HG03103 (cell line): ENCODE results near the gene C2orf81.

Source experiments
- ATAC-seq: cut with Tn5 transposase; IDR thresholded peaks from one replicate; pipeline ENCODE4 v1.9.1; 2021; ENCODE audit warnings: low read depth; ENCODE audit not compliant: unreplicated experiment

The C2orf81 gene

GRCh38 chr2:74393525-74393924 lies 27.9 kb downstream of the C2orf81 start:
- no peak for ATAC-seq

- ATAC-seq = no peak
These were observed 29.0 kb downstream of the C2orf81 start for GRCh38 chr2:74392449-74392743.

DNA sequence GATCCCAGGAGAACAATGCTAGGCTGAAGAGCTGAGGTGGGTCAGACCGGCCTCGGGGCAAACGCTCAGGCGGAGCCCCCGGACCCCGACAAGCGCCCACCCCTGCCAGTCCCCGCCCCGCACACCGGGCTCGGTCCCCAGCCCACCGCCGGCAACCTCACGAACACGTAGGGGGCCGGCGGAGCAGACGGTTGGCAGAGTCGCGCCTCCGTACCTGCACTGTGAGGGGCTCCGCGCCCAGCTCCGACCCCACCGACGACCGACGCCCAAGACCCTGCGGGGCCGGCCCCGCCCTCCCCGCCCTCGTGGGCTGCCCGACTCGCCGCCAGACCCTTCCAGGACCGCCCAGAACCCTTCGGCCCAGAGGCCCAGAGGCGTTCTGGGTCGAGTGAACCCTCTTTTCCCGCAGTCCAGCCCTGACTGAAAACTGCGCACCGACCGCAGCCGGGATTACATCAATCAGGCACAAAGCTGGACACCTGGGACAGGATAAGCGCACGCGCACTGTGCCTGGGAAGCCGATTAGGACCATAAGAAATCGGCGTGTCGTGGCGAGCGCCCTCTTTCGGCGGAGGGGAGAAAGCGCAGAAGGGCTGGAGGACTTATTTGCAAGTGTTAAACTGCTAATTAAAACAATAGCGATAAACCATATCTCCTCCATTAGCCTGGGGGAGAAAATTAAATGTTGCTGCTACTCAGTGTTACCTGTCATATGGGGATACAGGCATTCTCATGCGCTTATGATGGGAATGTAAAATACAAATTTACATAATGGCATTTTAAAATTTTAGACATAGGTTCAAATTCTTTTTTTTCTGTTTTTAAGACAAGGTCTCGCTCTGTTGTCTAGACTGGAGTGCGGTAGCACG lies 29.6 kb downstream of the C2orf81 start:
- peak; percentile 57 for ATAC-seq

- peak; percentile 13 for ATAC-seq
These were observed 30.2 kb downstream of the C2orf81 start for GRCh38 chr2:74391209-74391579.

DNA sequence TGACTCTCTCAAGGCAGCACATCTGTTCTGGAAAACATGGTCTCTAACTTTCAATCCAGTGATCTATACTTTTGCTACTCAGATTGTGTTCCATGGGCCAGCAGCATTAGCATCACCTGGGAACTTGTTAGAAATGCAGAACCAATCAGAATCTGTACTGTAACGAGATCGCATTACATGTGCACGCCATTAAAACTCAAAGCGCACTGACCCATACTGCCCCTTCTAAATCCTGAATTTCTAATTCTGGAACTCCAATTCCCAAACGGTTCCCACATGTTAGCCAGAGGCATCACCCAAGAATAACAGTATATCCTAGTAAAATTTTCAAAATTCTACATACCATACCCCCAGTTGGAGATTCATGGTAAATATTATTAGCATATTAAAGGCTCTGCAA lies 30.8 kb downstream of the C2orf81 start:
- no peak for ATAC-seq

GRCh38 chr2:74387346-74387745 lies 34.1 kb downstream of the C2orf81 start:
- ATAC-seq = no peak

DNA sequence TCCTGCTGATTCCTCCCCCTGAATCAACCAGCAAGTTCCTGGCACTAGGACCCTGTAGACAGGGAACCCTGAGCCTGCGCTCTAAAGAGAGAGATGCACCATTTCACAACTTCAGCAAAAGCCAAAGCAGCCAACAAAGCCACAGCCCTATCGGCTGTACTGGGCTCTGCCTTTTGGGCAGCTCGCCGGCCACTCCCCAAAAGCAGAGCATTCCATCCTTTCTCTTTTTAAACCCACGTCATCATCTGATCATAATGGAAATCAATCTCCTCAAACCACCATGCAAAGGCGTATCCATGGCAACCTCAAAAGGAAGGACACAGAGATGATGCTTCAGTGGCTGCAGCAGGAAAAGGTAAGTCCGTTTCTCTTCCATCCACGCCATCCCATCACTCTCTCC lies 36.0 kb downstream of the C2orf81 start:
- no peak for ATAC-seq

- no peak for ATAC-seq
These were observed 37.4 kb downstream of the C2orf81 start for GRCh38 chr2:74384051-74384450.

- ATAC-seq = no peak
These were observed 38.2 kb downstream of the C2orf81 start for GRCh38 chr2:74383254-74383653.

- ATAC-seq = no peak
These were observed 39.7 kb downstream of the C2orf81 start for GRCh38 chr2:74381751-74382150.

DNA sequence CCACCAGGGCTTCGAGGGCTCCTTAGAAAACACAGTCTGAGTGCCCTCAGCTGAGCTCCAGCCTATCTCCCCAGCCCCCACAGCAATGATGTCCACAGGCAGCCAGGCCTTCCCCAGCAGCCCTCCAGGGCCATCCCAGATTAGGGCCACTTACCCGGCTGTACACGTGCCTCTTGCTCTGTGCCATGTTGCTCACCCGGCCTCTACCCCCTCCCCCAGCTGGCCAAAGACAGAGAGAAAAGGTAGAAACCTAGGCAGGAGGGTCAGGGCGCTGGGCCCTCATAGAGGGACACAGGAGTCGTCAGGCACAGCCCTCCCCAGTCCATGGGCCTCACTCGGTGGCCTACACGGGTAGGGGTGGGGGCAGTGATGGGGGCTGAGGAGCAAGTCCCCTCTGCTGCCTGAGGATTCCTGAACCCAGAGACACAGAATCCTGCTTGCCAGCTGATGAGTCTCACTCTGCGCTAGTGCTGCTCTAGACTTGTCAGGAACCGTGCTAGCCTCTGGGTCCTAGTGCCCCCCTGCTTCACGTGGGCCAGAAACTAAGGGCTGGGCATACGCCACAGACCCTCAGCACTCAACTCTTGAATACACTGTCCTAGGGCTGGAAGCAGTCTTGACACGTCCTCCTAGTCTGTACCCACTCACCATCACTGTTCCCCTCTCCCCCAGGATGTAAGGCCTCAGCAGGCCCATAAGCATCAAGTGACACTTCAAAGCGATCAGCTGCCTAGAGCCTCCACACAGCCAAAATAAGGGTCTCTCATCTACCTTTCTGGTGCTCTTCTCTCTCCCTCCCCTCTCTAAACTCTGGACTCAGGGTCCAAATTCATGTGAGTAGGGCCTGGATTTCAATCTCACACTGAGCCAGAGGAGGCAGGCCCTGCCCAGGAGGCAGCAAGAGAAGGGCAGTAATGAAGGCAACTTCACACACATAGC lies 41.3 kb downstream of the C2orf81 start, which contains the start of gene DCTN1:
TSS of gene DCTN1 (minus strand) at position 461 of the 939 bp plus-strand sequence. CDS start at position 187, 274 bp downstream.
- ATAC-seq = no peak

GRCh38 chr2:74378007-74378406 lies 43.4 kb downstream of the C2orf81 start:
- no peak for ATAC-seq

GRCh38 chr2:74375838-74376237 lies 45.6 kb downstream of the C2orf81 start:
- no peak for ATAC-seq

DNA sequence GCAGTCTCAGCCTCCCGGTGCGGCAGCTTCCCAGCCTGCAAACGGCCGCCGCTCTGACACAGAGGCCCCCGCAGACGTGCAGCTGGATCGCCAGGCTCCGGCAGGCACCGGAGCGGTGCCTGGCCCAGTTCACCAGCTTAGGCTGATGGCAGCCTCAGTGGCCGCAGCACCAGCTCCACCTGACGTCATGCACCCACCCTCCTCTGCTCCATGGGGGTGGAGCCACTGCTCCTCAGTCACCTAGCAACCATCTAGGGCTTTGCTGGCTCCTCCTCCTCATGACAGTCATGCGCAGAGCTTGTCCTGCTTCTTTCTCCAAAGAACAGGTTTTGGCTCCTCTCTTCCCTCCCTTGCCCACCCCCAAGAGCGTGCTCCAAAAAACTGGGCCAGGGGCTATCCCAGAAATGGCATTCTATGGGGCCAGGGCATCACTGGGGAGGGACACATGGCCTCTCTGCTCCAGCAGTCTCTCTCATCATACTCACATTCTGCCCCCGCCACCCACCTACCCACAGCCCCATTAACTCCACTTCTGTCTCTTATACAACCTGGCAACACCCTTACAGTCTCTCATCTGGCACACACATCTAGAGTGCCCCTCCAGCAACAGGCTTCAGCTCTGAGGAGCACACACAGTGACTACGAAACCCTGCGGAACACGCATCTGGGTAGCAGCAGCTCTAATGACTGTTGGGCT lies 46.8 kb downstream of the C2orf81 start:
- ATAC-seq = no peak

- ATAC-seq = no peak
These were observed 47.4 kb downstream of the C2orf81 start for GRCh38 chr2:74373985-74374384.

- no peak for ATAC-seq
These were observed 48.2 kb downstream of the C2orf81 start for GRCh38 chr2:74373221-74373676.

- no peak for ATAC-seq
These were observed 48.7 kb downstream of the C2orf81 start for GRCh38 chr2:74372674-74373073.

- no peak for ATAC-seq
These were observed 50.0 kb downstream of the C2orf81 start for GRCh38 chr2:74371421-74371820.

DNA sequence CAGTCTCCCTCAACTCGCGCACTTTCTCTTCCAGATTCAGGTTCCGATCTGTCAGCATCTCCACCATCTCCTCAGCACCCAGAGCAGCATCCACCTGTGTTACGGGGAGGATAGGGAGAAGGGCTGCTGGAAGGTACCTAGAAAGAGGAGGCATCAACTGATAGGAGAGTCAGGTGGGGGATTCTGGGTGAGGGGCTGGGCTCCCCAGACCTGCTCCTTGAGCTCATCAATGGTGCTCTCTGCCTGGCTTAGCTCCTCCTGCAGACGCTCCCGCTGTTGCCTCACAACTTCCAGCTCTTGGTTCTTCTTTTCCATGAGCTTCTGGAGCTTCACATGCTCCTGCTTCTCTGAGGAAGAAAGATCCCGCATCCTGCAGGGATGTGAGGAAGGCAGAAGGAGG lies 51.4 kb downstream of the C2orf81 start:
- no peak for ATAC-seq

- ATAC-seq = no peak
These were observed 52.9 kb downstream of the C2orf81 start for GRCh38 chr2:74368499-74368898.

DNA sequence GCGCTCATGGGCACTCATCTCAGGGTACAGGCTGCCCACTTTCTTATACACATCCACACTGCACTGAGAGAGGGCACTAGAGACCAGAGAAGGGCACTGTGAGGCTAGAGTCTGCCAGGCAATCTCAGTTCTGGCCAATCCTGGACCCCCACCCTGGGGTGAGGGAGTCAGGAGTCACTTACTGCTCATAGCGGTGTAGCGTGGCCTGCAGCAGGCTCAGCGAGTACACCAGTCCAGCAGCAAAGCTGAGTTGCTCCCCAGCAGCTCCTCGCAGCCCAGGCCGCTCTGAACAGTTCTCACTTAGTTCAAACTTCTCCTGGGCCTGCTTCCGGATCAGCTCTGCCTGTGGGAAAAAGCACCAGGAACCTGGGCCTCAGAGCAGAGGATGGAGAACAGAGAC lies 53.6 kb downstream of the C2orf81 start:
- ATAC-seq = no peak
